ENCODE results near the gene CLEC7A.

CLEC7A gene

DNA sequence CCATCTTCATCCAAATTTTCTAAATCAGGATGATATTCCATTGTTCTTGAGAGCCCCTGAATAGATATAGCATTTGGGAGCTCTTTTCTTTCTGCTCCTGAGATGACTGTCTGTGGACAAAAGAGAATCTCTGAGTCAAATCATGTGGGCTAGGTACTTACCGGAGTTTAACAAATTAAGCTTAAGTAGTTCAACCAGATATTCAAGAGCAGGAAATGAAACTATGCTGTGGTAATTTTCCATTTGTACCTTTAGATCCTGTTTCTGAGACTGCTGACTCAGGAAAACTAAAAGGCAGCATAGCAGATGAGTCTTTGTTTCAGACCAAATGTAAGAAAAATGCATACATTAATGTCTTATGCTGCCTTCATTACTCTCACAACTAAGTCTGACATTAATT is at the start of gene CLEC7A:
TSS of gene CLEC7A (minus strand) at position 158 of the 400 bp plus-strand sequence. CDS start at position 41, 117 bp downstream.
- DNase-seq, result no peak

DNA sequence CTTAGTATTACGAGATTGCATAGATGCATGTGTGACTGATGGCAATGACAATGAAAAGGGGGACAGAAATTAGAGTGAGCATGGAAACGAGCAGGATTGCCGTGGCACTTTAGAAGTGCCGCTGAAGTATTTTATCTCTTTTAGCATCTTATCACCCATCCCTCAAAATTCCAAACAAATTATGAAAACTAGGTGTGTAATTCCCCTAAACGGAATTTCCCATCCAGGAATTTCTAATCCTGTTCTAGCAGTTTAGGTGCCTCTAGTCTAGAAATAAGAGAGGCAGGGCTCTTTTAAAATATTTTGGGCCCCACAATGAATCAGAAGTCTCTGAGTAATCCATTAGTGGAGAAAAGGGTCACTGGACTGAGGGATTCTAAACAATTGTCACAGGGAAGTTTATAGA is 49.8 kb upstream of the CLEC7A start:
- DNase-seq, result no peak

DNA sequence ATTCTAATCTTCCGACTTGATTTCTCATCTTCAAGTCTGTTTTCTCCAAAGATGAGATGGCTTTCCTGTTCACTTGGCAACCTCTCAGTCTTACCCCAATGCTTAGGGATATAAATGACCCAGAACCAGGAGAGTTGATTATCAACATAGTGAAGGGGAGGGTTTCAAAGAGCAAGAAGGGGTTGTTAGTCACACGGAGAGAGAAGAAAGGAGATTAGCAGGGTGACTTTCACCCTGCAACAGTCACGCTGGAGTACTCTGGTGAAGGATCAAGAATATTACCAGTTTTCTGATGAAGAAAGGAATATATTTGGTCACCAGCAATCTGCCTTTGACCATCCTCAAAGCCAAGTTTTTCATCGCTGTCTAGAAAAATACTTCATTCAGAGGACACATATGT is 48.8 kb upstream of the CLEC7A start, which contains the start of gene TMEM52B:
TSS of gene TMEM52B (plus strand) at position 212 of the 400 bp plus-strand sequence. CDS start 543 bp downstream, outside the sequence.
- no peak for DNase-seq

DNA sequence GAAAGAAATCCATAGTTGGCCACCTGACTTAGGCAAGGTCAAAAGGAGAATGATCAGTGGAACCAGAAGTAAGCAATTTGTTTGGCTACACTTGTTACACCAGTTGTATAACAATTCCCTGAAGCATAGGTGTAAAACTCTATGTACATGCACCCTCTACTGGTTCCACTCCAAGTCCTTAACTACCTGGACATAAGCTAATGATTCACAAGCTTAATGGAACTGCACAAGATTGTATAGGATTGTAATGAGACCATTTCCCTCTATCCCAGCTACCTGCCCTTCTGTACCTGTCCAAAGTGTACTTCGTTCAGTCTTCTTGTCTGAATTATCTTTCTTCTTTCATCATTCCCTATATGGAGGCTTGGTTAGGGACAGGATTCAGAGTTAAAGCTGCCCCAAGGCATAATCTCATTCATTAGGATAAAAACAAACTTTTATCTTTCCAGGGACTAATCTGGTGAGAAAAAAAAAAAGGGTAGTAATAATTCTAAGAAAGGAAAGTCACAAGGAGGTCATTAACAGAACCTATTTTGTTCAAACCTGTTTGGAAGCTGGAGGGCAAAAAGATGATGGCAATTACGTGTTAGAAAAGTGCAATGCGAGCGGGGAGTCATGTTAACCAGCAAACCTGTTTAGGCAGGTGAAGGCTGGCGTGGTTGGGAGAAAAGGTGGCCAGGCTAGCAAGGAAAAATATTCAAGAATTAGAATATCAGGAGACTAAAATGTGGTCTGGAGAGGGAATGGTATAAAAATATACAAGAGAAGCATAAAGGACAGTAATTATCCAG is 46.0 kb upstream of the CLEC7A start:
- DNase-seq, result no peak

DNA sequence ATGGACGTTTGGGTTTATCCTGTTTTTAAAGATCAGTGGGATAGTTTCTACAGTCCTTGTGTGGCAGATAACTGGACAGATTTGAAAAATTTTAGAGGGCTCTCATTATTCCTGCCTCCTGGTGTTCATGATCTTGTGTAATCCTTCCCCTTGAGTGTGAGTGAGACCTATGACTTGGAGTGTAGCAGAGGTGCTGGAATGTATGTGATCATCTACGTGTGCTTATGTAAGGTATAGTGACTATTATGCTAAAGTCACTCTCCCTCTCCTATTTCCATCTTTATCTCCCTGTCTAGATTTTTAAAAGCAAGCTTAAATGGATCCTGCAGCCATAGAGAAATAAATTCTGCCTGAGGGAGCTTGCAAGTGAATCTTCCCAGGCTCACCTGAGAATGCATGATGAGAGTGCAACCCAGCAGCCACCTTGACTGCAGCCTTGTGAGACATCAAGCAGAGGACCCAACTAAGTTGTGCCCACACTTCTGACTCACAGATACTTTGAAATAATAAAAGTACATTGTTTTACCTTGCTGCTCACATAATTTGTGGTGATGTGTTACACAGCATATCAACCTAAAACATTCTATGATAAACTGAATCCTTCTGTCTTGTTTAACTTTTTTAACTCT is 45.1 kb upstream of the CLEC7A start:
- no peak for DNase-seq

DNA sequence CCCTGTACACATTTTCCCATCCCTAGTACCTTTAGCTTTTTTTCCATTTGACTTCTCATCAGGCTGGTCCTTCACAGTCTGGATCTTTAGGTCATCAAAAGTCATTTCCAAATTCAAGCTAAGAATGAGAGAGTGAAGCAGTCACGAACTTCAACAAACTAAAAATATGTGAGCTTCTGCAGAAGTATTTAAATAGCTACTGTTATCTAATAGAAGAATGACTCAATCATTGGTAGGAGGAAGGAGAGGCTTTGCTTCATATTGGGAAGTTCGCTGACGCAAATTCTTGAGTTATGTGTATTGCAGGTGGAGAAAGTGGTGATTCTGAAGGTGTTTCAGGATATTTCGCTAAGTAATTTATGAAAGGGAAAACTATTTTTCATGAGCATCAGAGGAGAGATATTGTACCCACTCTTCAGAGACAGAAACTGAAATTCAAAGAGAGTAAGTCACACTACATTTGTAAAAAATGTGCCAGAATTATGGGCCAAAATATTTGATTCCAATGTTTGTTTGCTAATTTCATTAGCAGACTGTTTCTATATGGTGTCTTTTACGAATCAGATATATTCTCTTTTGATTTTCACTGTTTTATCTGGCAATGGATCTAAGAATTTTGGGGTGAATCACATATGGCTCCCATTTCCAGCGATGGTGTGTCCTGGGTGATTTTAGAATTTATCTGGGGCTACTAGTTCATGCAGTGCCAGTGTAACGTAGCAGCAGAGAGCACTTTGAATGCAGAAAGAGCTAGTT is 42.2 kb upstream of the CLEC7A start, which contains the start of gene OLR1:
TSS of gene OLR1 (minus strand) at position 160 of the 756 bp plus-strand sequence. CDS start at position 105, 55 bp downstream.
- DNase-seq, result no peak

DNA sequence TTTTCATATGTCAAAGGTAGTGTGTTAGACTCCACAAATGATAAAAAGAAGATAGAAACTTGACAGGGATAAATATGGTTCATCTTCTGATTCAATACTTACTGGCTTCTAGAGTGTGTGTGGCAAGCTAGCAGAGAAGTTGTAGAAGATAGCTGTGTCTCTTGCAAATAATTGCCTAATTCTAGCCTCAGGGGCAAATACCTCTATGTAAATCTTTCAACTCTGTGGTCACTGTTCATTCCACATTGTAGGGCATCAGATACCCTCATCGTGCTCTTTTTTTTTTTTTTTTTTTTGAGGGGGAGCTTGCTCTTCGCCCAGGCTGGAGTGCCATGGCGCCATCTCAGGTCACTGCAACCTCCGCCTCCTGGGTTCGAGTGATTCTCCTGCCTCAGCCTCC is 40.2 kb upstream of the CLEC7A start:
- no peak for DNase-seq

DNA sequence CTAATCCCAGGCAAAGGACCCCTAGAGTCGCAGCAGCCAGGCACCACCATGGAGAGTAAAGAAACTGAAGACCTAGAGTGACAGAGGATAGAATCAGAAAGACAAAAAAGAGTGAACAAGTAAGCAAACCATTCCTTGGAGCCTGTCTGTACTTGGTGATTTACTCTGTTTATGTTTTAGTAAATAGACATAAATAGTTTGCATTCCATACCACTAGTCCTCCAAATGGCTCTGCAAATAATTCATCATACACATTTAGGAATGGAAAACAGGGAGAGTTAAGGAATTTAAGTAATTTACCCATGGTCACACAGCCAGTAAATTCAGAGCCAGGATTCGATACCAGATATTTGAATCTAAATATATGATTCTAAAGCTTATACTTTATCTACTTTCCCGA is 39.1 kb upstream of the CLEC7A start:
- no peak for DNase-seq

DNA sequence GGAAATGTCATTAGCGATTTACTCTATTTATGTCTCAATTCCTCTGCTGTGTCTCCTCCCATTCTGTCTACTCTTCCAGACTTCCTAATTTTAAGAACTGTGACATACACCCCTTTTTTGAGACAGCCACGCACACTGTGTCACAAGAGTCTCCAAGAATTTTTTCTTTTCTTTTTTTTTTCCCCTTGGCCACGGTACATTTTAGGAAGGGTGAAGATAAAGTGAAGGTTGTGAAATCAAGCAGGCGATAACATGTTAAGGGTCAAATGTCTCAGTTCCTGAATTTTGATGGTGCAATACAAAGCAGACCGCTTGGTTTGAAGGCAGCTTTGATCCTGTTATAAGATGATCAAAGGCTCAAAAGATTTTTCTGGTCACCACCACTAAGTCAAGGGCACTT is 37.6 kb upstream of the CLEC7A start:
- no peak for DNase-seq

DNA sequence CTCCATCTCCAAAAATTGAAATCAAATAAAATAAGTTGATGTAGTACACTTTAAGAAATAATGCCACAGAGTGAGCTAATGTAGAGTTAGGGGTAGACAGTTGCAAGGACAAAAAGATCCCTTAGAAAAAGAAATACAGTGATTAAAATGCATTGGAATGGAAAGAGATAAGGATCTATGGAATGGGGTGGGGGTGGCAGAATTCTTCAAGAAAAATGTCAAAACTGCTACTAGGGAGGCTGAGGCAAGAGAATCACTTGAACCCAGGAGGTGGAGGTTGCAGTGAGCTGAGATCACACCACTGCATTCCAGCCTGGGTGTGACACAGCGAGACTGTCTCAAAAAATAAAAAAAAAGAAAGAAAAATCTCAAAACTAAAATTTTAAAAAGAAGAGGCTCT is 35.4 kb upstream of the CLEC7A start:
- DNase-seq, result no peak

DNA sequence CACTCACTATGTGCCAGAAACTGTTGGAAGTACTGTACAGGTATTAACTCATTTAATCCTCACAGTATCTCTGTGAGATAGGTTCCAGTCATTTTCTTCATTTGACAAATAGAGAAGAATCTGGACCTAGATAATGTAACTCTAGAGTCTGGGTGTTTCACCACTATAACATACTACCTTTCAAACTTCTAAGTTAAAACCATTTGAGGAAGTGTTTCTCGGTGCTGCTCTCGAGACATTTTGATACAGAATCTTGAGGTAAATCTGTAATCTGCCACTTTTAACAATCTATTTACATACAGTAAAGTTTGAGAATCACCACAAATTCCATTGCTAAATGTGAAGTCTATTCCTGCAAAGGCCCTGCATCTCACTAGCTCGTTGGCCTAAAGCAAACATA is 33.1 kb upstream of the CLEC7A start:
- DNase-seq, result no peak

DNA sequence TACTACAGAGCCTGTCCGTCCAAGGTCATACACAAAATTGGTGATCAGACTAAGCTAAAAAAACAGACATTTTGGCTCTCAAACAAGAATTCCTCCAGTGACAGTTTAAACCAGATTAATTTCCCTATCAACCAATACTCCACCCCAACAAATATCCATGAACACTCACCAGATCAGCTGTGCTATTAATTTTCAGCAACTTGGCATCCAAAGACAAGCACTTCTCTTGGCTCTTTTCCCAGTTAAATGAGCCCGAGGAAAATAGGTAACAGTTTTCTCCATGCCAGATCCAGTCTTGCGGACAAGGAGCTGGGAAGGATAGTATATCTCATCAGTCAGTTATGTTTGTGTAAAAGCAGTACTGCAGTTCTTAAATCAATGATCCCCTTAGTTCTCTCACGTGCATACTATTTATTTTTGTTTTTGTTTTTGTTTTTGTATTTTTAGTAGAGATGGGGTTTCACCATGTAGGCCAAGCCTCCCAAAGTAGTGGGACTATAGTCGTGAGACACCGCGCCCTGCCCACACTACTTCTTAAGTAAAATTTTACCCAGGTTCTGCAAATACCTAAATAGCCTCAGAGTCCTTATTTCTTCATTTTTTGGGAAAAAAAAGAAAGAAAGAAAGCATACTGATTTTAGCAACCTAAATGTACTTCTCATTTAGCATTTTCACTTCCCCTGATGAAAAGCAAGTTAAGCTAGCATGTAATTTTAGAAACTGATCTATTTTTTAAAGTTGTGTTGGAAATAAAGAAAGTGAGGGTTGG is 30.8 kb upstream of the CLEC7A start:
- DNase-seq, result peak; percentile 73

DNA sequence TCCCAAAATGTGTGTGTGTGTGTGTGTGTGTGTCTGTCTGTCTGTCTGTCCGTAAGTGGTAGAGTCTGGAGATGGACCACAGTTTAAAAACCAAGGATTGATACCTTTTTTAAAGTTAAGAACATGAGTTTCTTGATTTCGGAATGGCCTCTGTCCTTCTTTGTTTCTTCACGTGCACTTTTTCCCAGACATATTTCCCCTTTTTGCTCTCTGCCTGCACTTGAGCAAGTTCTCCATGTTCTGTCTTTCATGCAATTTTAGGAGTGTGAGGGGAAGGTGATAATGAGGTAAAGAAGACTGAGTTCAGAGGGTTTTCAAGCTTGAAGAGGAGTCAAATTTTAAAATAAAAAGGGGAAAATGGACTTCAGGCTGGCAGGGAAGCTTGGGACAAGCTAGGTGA is 29.3 kb upstream of the CLEC7A start:
- DNase-seq, result no peak

DNA sequence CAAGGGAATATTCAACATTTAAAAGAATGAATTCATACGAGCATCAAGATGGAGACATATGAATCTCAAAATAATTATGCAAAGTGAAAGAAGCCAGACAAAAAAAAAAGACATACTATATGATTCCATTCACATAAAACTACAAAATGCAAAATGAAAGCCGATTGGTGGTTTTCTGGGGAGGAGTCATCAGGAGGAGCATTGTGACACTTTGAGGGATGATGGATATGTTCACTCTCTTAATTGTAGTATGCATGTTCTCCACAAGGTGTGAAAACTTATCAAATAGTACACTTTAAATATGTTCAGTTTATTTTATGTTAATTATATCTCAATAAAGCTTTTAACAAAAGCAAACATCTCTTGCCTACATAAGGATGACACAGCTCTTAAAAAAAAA is 28.4 kb upstream of the CLEC7A start:
- DNase-seq, result no peak

DNA sequence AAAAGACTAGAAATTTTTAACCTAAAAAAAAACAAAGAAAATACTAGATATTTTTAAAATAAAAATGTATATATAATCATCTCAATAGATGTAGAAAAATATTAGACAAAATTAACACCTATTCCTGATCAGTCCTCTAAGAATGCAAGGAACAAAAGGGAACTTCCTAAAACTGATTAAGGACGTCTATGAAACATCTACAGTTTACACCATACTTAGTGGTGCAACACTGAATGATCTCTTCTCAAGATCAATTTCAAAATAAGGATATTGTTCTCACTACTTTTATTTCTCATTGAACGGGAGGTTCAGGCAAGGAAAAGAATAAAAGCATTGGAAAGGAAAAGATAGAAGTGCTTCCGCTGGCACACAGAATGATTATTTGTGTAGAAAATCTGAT is 26.0 kb upstream of the CLEC7A start:
- DNase-seq, result no peak

DNA sequence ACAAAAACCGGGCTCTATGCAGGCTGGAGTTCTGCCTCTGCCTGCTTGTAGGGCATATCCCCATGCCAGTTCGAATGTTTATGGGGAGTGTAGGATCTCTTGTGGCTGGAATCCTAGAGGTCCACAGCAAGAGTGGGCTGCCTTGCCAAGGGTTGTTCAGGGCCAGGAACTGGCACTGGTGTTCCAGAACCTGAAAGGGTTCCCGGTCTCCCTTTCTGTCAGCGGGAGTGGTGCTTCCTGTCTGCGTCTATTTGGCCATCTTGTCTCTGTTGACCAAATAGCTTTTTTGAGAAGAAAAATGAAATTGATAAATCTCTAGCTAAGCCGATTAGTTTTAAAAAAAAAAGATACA is 24.1 kb upstream of the CLEC7A start:
- no peak for DNase-seq

DNA sequence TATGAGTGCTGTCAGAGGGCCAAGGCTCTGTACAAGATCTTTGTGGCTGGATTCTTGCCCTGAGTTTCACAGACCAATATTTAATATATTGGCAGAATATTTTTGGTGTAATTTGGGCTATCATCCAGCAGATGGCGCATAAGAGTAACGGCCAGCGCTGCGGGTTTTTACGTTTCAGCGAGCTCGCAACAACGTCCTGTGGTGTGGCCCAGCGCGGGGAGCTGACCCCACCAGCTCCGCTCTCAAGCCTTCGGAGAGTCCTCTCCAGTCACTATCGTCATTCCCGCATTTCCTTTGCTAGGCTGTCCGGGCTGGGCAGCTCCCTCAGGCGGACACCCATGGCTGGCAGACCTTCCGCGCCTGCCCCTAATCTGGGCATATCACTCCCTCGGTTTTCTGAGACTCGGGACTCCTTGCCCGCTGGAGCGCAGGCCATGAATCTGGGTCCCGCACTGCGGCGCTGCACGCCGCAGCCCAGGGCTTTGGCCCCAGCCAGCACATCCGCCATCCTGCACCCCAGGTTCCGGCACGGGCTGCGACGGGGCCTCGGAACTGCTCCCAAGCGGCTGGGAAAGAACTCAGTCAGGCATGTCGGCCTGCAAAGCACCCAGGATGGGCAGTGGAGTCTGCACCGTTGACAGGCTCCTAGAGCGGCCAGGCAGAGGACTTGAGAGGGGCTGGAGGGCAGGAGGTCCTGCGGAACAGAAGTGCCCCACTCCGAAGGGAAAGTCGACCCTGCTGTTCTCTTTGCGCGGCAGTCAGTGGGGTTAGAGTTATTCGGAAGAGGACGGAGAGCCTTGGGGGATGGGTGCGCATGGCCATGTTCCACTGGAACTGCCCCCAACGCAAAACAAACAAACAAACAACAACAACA is 23.5 kb upstream of the CLEC7A start:
- DNase-seq, result peak; percentile 66

DNA sequence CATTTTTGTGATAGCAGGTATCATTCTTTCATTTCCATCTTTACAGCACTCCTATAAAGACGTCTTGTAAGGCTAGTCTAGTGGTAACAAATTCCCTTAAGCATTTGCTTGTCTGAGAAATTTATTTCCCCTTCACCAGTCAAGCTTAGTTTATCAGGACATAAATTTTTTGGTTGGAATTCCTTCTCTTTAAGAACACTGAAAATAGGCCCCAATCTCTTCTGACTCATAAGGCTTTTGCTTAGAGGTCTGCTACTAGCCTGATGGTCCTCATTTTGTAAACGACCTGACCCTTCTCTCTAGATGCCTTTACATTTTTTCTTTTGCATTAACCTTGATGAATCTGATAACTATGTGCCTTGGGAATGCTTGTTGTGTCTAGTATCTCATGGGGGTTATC is 21.6 kb upstream of the CLEC7A start:
- no peak for DNase-seq

DNA sequence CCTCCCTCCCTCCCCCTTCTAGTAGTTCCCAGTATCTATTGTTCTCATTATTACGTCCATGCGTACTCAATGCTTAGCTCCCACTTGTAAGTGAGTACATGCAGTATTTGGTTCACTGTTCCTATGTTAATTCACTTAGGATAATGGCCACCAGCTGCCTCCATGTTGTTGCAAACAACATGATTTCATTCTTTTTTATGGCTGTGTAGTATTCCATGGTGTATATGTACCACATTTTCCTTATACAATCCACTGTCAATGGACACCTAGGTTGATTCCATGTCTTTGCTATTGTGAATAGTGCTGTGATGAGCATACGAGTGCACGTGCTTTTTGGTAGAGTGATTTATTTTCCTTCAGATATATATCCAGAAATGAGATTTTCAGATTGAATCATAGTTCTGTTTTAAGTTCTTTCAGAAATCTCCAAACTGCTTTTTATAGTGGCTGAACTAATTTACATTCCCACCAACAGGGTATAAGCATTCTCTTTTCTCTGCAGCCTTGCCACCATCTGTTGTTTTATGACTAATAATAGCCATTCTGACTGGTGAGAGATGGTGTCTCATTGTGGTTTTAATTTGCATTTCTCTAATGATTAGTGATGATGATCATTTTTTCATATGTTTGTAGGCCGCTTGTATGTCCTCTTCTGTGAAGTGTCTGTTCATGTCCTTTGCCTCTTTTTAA is 17.9 kb upstream of the CLEC7A start:
- DNase-seq, result no peak

DNA sequence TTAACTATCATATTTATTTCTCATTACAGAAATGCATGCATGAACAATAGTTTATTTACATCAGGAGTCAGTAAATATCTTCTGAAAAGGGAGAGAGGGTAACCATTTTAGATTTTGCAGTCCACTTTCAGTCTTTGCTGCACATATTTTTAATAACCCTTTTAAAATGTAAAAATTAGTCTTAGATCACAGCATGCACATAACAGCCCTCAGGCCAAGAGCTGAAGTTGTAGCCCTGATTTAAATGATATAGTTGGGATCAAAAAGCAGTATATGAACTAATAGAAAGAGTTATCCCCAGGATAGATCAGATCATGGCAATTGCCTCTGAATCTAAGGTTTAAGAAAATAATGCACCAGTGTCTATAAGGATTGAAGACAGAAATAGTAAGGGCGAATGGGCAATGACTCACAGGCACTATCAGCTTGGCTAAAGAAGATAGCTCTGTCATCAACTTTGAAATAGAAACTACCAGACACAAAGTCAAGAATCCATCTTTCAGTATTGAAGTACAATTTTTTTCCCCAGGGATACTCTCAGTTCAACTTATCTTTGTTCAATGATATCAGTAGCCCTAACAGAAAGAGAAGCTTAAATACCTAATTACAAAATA is 13.1 kb upstream of the CLEC7A start:
- no peak for DNase-seq

DNA sequence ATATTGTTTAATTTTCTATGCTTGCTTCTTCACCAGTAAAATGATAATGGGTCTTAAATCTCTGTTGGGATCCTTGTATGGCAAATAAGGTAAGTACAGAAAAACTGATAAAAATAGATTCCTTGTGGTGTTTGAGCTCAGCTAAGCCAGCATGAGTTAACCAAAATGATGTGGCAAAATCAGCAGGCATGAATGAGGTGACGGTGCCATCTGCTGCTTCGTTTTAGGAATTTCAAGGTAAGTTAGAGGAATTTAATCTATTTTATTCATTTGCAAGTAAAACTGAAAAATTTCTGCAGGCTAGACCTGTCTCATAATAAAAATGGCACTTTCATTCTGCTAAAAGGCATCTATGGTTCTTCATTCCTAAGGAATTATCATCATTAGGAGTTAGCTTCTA is 10.0 kb upstream of the CLEC7A start:
- peak; percentile 27 for DNase-seq

Measured in NCI-H1105 (cell line).